K562 (cell line): ENCODE data around the gene GGT5. TPM values are rescaled to one million over a fixed set of nuclear protein-coding genes. Genes with fewer than 3 reads are reported as not detected.

Source experiments
- ATAC-seq: fragments of 200-7000 bp; cut with Tn5 transposase; 3 replicates; pipeline ENCODE4 v1.9.1; 2020; ENCODE audit warnings: moderate library complexity
- BruUV-seq: library from RNA; stranded (reverse); fragments of 400-500 nt; replicated peaks from 2 replicates; lab custom pipeline; 2021; lab: Mats Ljungman, UMichigan
- CTCF ChIA-PET: fragments of 300-600 bp; formaldehyde crosslinking; extraction: SDS; loops from one replicate; lab custom pipeline; 2021; ENCODE audit warnings: low intra/inter-chr PET ratio; lab: Yijun Ruan, JAX
- POLR2A ChIA-PET: fragments of 300-600, 350-650 bp; sonication (Branson Sonifier 250); formaldehyde crosslinking; extraction: SDS; loops from one replicate; lab custom pipeline; 2021; ENCODE audit warnings: antibody characterized with exemption, inconsistent platforms; lab: Yijun Ruan, JAX
- DNase-seq, 4 experiments: peaks; one replicate each; pipeline versions ENCODE4 v3.0.0 to v3.0.0-alpha.2; 2011 to 2018; ENCODE audit warnings: low spot score in 3 of 4, mixed read lengths in 3 of 4; ENCODE audit errors: extremely low read depth in 1 of 4
- FAIRE-seq: peaks from 2 replicates; lab custom pipeline; 2011; peaks lifted over from hg19 to GRCh38; lab: Jason Lieb, UNC
- H2AFZ ChIP-seq: 2 replicates; pipeline ENCODE4 v1.6.0; 2011; ENCODE audit warnings: low read depth, low read length, control low read depth, inconsistent platforms
- H3K27ac ChIP-seq: fragments of 200-600 bp; 3 replicates; pipeline ENCODE4 v1.8.0; 2011; ENCODE audit warnings: low read depth, mild to moderate bottlenecking, control low read depth, inconsistent platforms, low read length, moderate library complexity, mixed read lengths; ENCODE audit errors: extremely low read depth
- H3K27me3 ChIP-seq, 2 experiments: fragments of 300-600 bp in 1 of 2; 2 replicates in 1 of 2; 3 replicates in 1 of 2; pipeline versions ENCODE4 v1.6.0 to v1.8.0; 2011; ENCODE audit warnings: inconsistent platforms in 2 of 2, low read length in 2 of 2, mild to moderate bottlenecking in 1 of 2, mixed read lengths in 1 of 2, moderate library complexity in 1 of 2; ENCODE audit not compliant: control insufficient read depth in 2 of 2, insufficient read depth in 2 of 2
- H3K36me3 ChIP-seq: fragments of 300-600 bp; 3 replicates; pipeline ENCODE4 v1.8.0; 2011; ENCODE audit warnings: mild to moderate bottlenecking, low read length, inconsistent platforms; ENCODE audit not compliant: control insufficient read depth, insufficient read depth
- H3K4me1 ChIP-seq, 2 experiments: fragments of 200-600 bp in 1 of 2; replicated peaks in 1 of 2; 2 replicates in 1 of 2; 3 replicates in 1 of 2; pipeline versions ENCODE4 v1.5.1 to v1.8.0; 2011; ENCODE audit warnings: inconsistent platforms in 2 of 2, low read length in 2 of 2, mild to moderate bottlenecking in 1 of 2, mixed read lengths in 1 of 2, moderate library complexity in 1 of 2; ENCODE audit not compliant: control insufficient read depth in 2 of 2, insufficient read depth in 2 of 2
- H3K4me2 ChIP-seq: 2 replicates; pipeline ENCODE4 v1.6.1; 2011; ENCODE audit warnings: low read length, control low read depth, inconsistent platforms, mixed read lengths; ENCODE audit not compliant: insufficient read depth
- H3K4me3 ChIP-seq: fragments of 200-600 bp; sonication (generic), shearing (Covaris generic); 2 replicates; pipeline ENCODE4 v1.5.1; 2016; ENCODE audit warnings: control low read depth, inconsistent platforms
- H3K79me2 ChIP-seq: fragments of 200-600 bp; 3 replicates; pipeline ENCODE4 v1.8.0; 2011; ENCODE audit warnings: low read length, inconsistent platforms; ENCODE audit not compliant: control insufficient read depth, insufficient read depth
- H3K9ac ChIP-seq, 2 experiments: 2 replicates each; pipeline versions ENCODE4 v1.6.0 to v1.6.1; 2011; ENCODE audit warnings: low read depth in 2 of 2, low read length in 2 of 2, control low read depth in 1 of 2, inconsistent platforms in 1 of 2, mild to moderate bottlenecking in 1 of 2, mixed read lengths in 1 of 2; ENCODE audit not compliant: insufficient read depth in 1 of 2
- H3K9me1 ChIP-seq: one replicate; pipeline ENCODE4 v1.6.0; 2011; ENCODE audit warnings: inconsistent platforms, mild to moderate bottlenecking, low read length, moderate library complexity; ENCODE audit not compliant: control insufficient read depth, insufficient read depth
- H3K9me3 ChIP-seq: replicated peaks from 2 replicates; pipeline ENCODE4 v1.5.1; 2011; ENCODE audit warnings: low read depth, low read length, inconsistent platforms; ENCODE audit not compliant: control insufficient read depth, insufficient read depth
- H4K20me1 ChIP-seq: replicated peaks from 2 replicates; pipeline ENCODE4 v1.6.1; 2011; ENCODE audit warnings: low read length, inconsistent platforms, mixed read lengths; ENCODE audit not compliant: control insufficient read depth, insufficient read depth
- ATF2 ChIP-seq: sonication (generic); formaldehyde crosslinking; IDR thresholded peaks from 2 replicates; pipeline ENCODE4 v1.8.1; 2022; ENCODE audit warnings: missing genetic modification reagents
- ATF7 ChIP-seq: fragments of 450-650 bp; IDR thresholded peaks from 2 replicates; pipeline ENCODE4 v1.7.1; 2014; ENCODE audit warnings: mild to moderate bottlenecking, moderate library complexity
- SPI1 ChIP-seq: IDR thresholded peaks from 2 replicates; pipeline ENCODE4 v1.6.1; 2011; ENCODE audit warnings: low read depth, low read length, control low read depth, borderline replicate concordance
- XRCC3 ChIP-seq: fragments of 450-650 bp; IDR thresholded peaks from 2 replicates; pipeline ENCODE4 v1.6.1; 2017; ENCODE audit warnings: mild to moderate bottlenecking, moderate library complexity
- ZBTB8A ChIP-seq: fragments of 450-650 bp; IDR thresholded peaks from 2 replicates; pipeline ENCODE4 v1.6.1; 2018; ENCODE audit warnings: mild to moderate bottlenecking, moderate library complexity; ENCODE audit not compliant: partially characterized antibody
- ZC3H11A ChIP-seq: IDR thresholded peaks from 2 replicates; pipeline ENCODE4 v1.6.1; 2012; ENCODE audit warnings: low read depth, low read length, improper control_type of control experiment
- ZKSCAN3 ChIP-seq: fragments of 250-450 bp; sonication (Bioruptor Pico); IDR thresholded peaks from 2 replicates; pipeline ENCODE4 v1.4.0; 2020
- WGBS: fragments of 100-300 bp; shearing (Covaris generic); methylation state at CpG from one replicate; pipeline ENCODE4 v1.1.6; 2016; ENCODE audit warnings: low coverage, mixed read lengths; ENCODE audit not compliant: insufficient coverage; ENCODE audit errors: missing lambda C conversion rate; 5-methylcytosine and 5-hydroxymethylcytosine counted together
- in situ Hi-C: fragments of 300-500 bp; cut with MboI; formaldehyde crosslinking; loops from 4 replicates; pipeline ENCODE4 v1.15.0; 2018; ENCODE audit warnings: inconsistent platforms, mixed read lengths
- intact Hi-C: fragments of 100-400 bp; cut with micrococcal nuclease; formaldehyde crosslinking; loops from 2 replicates; pipeline ENCODE4 v1.14.2; 2022
- polyA plus RNA-seq, 8 experiments: library from polyadenylated mRNA; depleted of rRNA in 4 of 8; stranded (reverse) in 5 of 8; unstranded in 3 of 8; fragments of >200 nt; fragmentation: Nextera tagmentation in 2 of 8; fragmentation: Illumina TruSeq in 1 of 8; extraction: Ambion mirVana in 2 of 8; extraction: Trizol in 1 of 8; gene quantifications; 2 replicates each; pipeline versions ENCODE4 v1.2.1 to v1.2.3, GENCODE V29; 2011 to 2014; ENCODE audit warnings: inconsistent platforms in 1 of 8, missing spikeins in 1 of 8
- total RNA-seq, 7 experiments: library from RNA; depleted of rRNA in 6 of 7; stranded (reverse); fragments of >200 nt in 6 of 7; fragmentation: Illumina TruSeq in 2 of 7; extraction: Trizol in 2 of 7; gene quantifications; 2 replicates each; pipeline versions ENCODE4 v1.2.1 to v1.2.3, GENCODE V29; 2011 to 2021; ENCODE audit warnings: low replicate concordance in 1 of 7
- TF ChIP-seq, protein P1 (sequence below): fragments of 450-650 bp; IDR thresholded peaks from 2 replicates; pipeline ENCODE4 v1.6.1; 2018; ENCODE audit not compliant: partially characterized antibody

The GGT5 gene
- total and polyA plus RNA-seq, 9 of the 15 experiments (the other 6 are each of a cell fraction or from before 2014, with no cell fraction given) = 0.07 to 0.69 (median 0.18) TPM; not detected in 4

DNA sequence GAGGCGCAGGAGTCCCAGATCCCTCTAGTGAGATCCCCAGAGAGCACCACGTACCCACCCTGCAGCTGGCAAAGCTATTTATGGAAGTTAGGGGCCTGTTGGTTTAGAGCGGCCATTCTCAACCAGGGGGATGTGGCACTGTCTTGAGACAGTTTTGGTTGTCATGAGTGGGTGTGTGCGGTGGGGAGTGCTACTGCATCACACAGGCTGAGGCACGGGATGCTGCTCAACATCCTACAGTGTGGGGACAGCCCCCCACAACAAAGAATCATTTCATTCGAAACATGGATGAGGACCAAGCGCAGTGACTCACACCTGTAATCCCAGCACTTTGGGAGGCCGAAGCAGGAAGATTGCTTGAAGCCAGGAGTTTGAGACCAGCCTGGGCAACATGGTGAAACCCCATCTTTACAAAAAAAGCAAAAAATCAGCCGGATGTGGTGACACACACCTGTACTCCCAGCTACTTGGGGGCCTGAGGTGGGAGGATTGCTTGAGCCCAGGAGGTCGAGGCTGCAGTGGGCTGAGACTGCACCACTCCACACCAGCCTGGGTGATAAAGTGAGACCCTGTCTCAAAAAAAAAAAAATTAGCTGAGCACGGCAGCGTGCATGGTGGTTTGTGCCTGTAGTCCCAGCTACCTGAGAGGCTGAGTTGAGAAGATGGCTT is 28.2 kb downstream of the GGT5 start (continued):
- TF ChIP-seq ATF2 (no peak), ATF7 (no peak), ZKSCAN3 (CRISPR knock-in tag) (no peak), SPI1 (no peak), ZBTB8A (no peak), XRCC3 (no peak)

DNA sequence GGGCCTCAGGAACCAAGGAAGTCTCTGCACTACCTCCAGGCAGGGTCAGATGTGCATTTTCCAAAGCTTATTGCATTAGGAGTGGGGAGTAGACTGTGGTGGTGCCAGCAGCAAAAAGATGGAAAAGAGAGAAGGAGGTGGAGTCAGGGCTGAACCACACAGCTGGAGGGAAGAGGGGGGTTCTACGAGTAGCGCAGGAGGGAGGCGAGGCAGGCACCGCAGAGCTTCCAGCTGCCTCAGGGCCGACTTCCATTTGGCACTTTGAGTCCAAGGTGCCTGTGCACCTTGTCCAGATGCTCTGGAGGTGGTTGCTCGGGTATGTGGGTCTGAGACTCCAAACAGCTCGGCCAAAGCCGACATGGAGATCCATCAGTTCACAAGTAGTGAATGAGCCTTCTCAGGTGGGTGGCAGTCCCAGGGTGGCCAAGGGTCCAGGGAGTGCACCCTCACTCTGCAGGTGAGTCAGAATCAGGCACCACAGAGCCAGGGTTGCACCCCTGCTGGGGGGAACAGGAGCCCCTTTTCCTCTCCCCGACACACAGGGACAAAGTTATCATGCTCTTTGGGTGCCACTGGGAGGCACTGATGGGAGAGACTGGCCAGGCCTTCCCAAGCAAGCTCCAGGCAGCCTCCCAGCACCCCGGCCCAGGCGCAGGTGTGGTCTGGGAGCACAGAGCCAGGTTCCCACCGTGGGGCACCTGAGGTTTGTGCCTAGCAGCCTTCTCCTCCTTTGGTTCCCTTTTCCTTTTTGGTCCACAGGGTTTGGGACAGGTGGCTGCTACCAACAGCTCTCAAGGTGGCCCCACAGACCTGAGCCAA is 30.2 kb downstream of the GGT5 start:
- BruUV-seq = no TSS peak
- POLR2A ChIA-PET = no interaction called here

More for the DNA sequence above, 30.2 kb downstream of the GGT5 start:
- H3K27me3 ChIP-seq = peaks cover 0 to 4% of the 10 kb centered on the region in 2 experiments; a peak in 2 of 5 replicates
- peak overlapping the region in 1 of 2 experiments; percentile 17; a peak in 1 of 4 replicates for H3K9ac ChIP-seq
- H3K4me3 ChIP-seq = no peak overlapping the region
- intact Hi-C loops = no loop called here
- H2AFZ ChIP-seq = 0 out of 2 replicates have a peak overlapping the region, but pooled peaks have one; percentile 14
- no peaks in the 10 kb centered on the region for H3K9me1 ChIP-seq
- H3K4me1 ChIP-seq = no peaks in the 10 kb centered on the region; a peak in 1 of 5 replicates
- no peaks in the 10 kb centered on the region for H3K36me3 ChIP-seq
- no peaks in the 10 kb centered on the region for H3K79me2 ChIP-seq
- H4K20me1 ChIP-seq = no peaks in the 10 kb centered on the region
- FAIRE-seq (no peak), ATAC-seq (no peak), DNase-seq (no peak)
- no peak overlapping the region for H3K27ac ChIP-seq
- WGBS = 23% methylated on average over 9 of the region's 12 CpGs
- CTCF ChIA-PET = no interaction called here
- TF ChIP-seq, protein P1, sequence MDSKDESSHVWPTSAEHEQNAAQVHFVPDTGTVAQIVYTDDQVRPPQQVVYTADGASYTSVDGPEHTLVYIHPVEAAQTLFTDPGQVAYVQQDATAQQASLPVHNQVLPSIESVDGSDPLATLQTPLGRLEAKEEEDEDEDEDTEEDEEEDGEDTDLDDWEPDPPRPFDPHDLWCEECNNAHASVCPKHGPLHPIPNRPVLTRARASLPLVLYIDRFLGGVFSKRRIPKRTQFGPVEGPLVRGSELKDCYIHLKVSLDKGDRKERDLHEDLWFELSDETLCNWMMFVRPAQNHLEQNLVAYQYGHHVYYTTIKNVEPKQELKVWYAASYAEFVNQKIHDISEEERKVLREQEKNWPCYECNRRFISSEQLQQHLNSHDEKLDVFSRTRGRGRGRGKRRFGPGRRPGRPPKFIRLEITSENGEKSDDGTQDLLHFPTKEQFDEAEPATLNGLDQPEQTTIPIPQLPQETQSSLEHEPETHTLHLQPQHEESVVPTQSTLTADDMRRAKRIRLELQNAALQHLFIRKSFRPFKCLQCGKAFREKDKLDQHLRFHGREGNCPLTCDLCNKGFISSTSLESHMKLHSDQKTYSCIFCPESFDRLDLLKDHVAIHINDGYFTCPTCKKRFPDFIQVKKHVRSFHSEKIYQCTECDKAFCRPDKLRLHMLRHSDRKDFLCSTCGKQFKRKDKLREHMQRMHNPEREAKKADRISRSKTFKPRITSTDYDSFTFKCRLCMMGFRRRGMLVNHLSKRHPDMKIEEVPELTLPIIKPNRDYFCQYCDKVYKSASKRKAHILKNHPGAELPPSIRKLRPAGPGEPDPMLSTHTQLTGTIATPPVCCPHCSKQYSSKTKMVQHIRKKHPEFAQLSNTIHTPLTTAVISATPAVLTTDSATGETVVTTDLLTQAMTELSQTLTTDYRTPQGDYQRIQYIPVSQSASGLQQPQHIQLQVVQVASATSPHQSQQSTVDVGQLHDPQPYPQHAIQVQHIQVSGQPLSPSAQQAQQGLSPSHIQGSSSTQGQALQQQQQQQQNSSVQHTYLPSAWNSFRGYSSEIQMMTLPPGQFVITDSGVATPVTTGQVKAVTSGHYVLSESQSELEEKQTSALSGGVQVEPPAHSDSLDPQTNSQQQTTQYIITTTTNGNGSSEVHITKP = peak; percentile 90
- TF ChIP-seq ZC3H11A = no peak
- in situ Hi-C loops = no loop called here
- no peak overlapping the region for H3K4me2 ChIP-seq
- no peaks in the 10 kb centered on the region for H3K9me3 ChIP-seq
